ENCODE data around the gene NVL.

NVL gene

DNA sequence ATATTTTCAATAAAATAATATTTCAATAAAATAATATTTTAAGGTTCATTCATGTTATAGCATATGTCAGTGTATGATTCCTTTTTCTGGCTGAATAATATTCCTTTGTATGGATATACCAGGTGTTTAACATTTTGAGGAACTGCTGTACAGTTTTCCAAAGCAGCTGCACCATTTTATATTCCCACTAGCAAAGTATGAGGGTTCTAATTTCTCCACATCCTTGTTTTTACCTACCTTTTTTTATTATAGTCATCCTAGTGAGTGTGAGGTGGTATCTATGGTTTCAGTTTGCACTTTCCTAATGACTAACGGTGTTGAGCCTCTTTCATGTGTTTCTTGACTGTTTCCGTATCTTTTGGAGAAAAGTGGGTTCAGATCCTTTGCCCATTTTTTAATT, 141.7 kb downstream of the NVL start:
- Histone ChIP-seq H3K9ac (ENCODE audit: low read length in 5 of 5) (no peak overlapping the region), H3K4me1 (ENCODE audit: control insufficient read depth in 5 of 5, insufficient read depth in 5 of 5, low read length in 5 of 5) (peaks cover 0 to 26% (median 16%) of the 10 kb centered on the region in 5 donors), H3K9me3 (ENCODE audit: control insufficient read depth in 5 of 5, low read length in 5 of 5) (no peaks in the 10 kb centered on the region), H3K4me3 (ENCODE audit: low read depth in 1 of 5, low read length in 5 of 5) (no peak overlapping the region), H3K27ac (ENCODE audit: low read depth, low read length) (no peak overlapping the region), H3K36me3 (ENCODE audit: control insufficient read depth in 5 of 5, insufficient read depth in 5 of 5, low read length in 5 of 5) (peaks cover 2 to 19% (median 18%) of the 10 kb centered on the region in 5 donors), H3K27me3 (ENCODE audit: control insufficient read depth in 5 of 5, insufficient read depth in 4 of 5, low read length in 5 of 5) (no peaks in the 10 kb centered on the region)

DNA sequence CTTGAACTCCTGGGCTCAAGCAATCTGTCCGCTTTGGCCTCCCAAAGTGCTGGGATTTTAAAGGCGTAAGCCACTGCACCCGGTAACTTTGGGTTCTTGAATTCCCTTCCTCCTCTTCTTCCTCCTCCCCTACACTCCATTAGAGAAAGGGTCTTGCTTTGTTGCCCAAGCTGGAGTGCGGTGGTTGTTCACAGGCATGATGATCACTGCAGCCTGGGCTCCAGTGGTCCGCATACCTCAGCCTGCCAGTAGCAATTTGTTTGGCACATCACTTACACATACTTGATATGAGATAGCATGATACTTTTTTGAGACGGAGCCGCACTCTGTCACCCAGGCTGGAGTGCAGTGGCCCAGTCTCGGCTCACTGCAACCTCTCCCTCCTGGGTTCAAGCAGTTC, 144.8 kb downstream of the NVL start:
- Histone ChIP-seq H3K4me1 (ENCODE audit: control insufficient read depth in 5 of 5, insufficient read depth in 5 of 5, low read length in 5 of 5) (peaks cover 3 to 33% (median 23%) of the 10 kb centered on the region in 5 donors), H3K27ac (ENCODE audit: low read depth, low read length) (peak overlapping the region; percentile 98), H3K9me3 (ENCODE audit: control insufficient read depth in 5 of 5, low read length in 5 of 5) (no peaks in the 10 kb centered on the region), H3K9ac (ENCODE audit: low read length in 5 of 5) (no peak overlapping the region), H3K27me3 (ENCODE audit: control insufficient read depth in 5 of 5, insufficient read depth in 4 of 5, low read length in 5 of 5) (no peaks in the 10 kb centered on the region), H3K4me3 (ENCODE audit: low read depth in 1 of 5, low read length in 5 of 5) (peak overlapping the region in 4 of 5 donors; percentile 17 to 89 (median 88)), H3K36me3 (ENCODE audit: control insufficient read depth in 5 of 5, insufficient read depth in 5 of 5, low read length in 5 of 5) (peaks cover 0 to 8% (median 6%) of the 10 kb centered on the region in 5 donors)

DNA sequence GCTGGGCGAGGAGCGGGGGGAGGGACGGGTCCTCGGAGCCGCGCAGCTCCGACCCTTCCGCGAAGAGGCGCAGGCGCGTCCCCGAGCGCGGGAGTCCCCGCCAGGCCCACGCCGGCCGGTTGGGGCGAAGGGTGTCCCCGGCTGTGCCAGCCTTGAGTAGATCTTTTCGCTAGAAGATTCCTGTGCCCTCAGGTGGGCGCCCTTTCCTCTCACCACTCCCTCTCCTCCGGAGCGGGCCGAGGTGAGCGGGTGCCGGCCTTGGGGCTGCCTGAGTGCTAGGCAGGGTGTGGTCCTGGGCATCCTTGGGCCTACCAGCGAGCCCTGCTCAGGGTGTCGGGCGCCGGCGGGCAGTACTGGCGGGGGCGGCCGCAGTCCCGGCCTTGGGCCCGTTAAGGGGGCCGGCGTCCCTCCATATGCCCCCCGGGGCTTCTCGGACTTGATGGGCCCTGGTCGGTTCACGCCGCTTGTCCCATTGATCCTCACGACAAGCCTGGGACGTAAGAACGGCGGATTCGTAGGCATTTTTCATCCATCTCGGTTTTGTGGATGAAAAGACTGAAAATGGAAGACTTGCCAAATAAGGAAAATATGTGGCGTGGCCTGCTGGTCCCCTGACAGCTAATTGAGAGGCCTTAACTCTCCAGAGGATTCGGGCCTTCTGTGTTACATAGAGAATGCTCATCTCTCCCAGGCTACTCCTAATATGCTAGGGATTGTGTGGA, 146.2 kb downstream of the NVL start:
- H3K9ac ChIP-seq (ENCODE audit: low read length in 5 of 5), result peak overlapping the region; percentile 75 to 98 (median 95)
- peak overlapping the region; percentile 98 for H3K27ac ChIP-seq (ENCODE audit: low read depth, low read length)
- peaks cover 3 to 29% (median 23%) of the 10 kb centered on the region in 5 donors for H3K4me1 ChIP-seq (ENCODE audit: control insufficient read depth in 5 of 5, insufficient read depth in 5 of 5, low read length in 5 of 5)
- H3K27me3 ChIP-seq (ENCODE audit: control insufficient read depth in 5 of 5, insufficient read depth in 4 of 5, low read length in 5 of 5), result no peaks in the 10 kb centered on the region
- H3K4me3 ChIP-seq (ENCODE audit: low read depth in 1 of 5, low read length in 5 of 5), result peak overlapping the region; percentile 87 to 89 (median 88)
- no peaks in the 10 kb centered on the region for H3K9me3 ChIP-seq (ENCODE audit: control insufficient read depth in 5 of 5, low read length in 5 of 5)
- peaks cover 0 to 2% (median 0%) of the 10 kb centered on the region in 5 donors for H3K36me3 ChIP-seq (ENCODE audit: control insufficient read depth in 5 of 5, insufficient read depth in 5 of 5, low read length in 5 of 5)

DNA sequence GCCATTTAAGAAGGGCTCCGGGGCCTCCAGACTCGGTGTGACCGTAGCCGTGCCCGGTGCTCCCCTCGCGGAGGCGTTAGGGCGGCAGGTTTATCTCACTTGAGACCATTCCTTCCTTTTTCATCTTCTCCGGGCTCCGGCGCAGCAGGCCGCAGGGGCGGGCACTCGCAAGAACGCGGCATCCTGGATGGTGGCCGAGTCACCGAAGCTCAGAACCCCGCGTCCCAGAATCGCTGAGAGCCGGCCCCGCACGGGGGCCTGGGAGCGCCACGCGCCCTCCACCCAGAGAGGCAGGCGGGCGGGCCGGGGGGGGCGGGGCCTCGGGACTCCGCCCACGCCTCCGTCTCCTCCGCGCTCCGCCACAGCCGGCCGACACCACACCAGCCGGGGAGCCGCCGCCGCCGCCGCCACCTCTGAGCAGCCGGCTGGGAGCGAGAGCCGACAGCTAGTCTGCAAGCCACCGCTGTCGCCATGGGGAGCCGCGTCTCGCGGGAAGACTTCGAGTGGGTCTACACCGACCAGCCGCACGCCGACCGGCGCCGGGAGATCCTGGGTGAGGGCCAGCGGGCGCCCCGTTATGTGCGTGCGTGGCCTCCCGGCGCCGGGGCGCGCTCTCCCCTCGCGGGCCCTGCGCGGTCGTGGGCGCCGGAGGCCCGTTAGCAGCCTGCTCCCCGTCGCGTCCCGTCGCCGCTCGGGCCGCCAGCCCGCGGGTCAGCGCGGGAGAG, 146.9 kb downstream of the NVL start, which contains the start of gene DEGS1:
DEGS1 (plus strand) TSS at position 375 of the 725 bp plus-strand sequence; CDS start at position 472, 97 bp downstream.
- no peaks in the 10 kb centered on the region for H3K27me3 ChIP-seq (ENCODE audit: control insufficient read depth in 5 of 5, insufficient read depth in 4 of 5, low read length in 5 of 5)
- peak within 1 kb of the TSS; percentile 75 to 98 (median 95) for H3K9ac ChIP-seq (ENCODE audit: low read length in 5 of 5)
- H3K36me3 ChIP-seq (ENCODE audit: control insufficient read depth in 5 of 5, insufficient read depth in 5 of 5, low read length in 5 of 5), result peaks cover 0 to 2% (median 0%) of the 10 kb centered on the region in 5 donors
- peaks cover 3 to 29% (median 23%) of the 10 kb centered on the region in 5 donors for H3K4me1 ChIP-seq (ENCODE audit: control insufficient read depth in 5 of 5, insufficient read depth in 5 of 5, low read length in 5 of 5)
- H3K9me3 ChIP-seq (ENCODE audit: control insufficient read depth in 5 of 5, low read length in 5 of 5), result no peaks in the 10 kb centered on the region
- peak within 1 kb of the TSS; percentile 98 for H3K27ac ChIP-seq (ENCODE audit: low read depth, low read length)
- H3K4me3 ChIP-seq (ENCODE audit: low read depth in 1 of 5, low read length in 5 of 5), result peak within 1 kb of the TSS; percentile 87 to 89 (median 88)

DNA sequence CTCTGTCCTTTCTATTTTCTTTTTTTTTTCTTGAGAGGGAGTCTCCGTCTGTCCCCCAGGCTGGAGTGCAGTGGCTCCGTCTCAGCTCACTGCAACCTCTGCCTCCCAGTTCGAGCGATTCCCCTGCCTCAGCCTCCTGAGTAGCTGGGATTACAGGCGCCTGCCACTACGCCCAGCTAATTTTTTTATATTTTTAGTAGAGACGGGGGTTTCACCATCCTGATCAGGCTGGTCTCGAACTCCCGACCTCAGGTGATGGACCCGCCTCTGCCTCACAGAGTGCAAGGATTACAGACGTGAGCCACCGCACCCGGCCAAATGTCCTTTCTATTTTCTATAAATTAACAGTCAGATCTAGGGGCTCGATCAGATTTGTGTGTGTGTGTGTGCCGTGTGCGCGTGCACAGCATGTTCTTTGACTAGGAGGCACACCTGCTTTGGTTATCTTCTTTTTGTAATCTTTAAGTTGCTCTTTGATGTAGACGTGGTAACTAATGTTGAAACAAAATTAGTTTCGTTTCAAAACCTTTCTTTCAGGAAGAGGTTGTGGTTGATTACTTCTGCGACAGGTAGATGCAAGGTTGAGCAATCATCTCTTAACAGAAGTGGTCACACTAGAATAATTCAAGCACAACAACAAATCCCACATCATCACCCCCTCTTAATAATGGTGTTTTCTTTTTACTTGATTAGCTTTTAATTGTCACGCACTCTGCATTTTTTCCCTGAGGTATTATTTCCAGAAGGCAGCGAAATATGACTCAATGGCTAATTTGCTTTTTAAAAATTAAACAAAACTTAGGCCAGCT, 147.7 kb downstream of the NVL start:
- Histone ChIP-seq H3K36me3 (ENCODE audit: control insufficient read depth in 5 of 5, insufficient read depth in 5 of 5, low read length in 5 of 5) (peaks cover 0 to 2% (median 0%) of the 10 kb centered on the region in 5 donors), H3K9me3 (ENCODE audit: control insufficient read depth in 5 of 5, low read length in 5 of 5) (no peaks in the 10 kb centered on the region), H3K9ac (ENCODE audit: low read length in 5 of 5) (peak overlapping the region in 4 of 5 donors; percentile 73 to 82 (median 76)), H3K27me3 (ENCODE audit: control insufficient read depth in 5 of 5, insufficient read depth in 4 of 5, low read length in 5 of 5) (no peaks in the 10 kb centered on the region), H3K4me1 (ENCODE audit: control insufficient read depth in 5 of 5, insufficient read depth in 5 of 5, low read length in 5 of 5) (peaks cover 3 to 28% (median 23%) of the 10 kb centered on the region in 5 donors), H3K27ac (ENCODE audit: low read depth, low read length) (peak overlapping the region; percentile 98), H3K4me3 (ENCODE audit: low read depth in 1 of 5, low read length in 5 of 5) (peak overlapping the region; percentile 55 to 89 (median 88))

DNA sequence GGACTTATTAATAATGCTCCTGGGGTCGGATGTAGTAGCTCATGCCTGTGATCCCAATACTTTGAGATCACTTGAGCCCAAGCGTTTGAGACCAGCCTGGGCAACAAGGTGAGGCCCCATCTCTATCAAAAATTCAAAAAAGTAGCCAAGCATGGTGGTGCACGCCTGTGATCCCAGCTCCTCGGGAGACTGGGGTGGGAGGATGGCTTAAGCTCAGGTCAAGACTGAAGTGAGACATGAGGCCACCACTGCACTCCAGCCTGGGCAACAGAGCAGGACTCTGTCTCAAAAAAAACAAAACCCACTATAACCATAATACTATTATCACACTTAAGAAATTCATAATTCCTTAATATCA, 148.5 kb downstream of the NVL start:
- Histone ChIP-seq H3K9me3 (ENCODE audit: control insufficient read depth in 5 of 5, low read length in 5 of 5) (no peaks in the 10 kb centered on the region), H3K4me3 (ENCODE audit: low read depth in 1 of 5, low read length in 5 of 5) (no peak overlapping the region), H3K36me3 (ENCODE audit: control insufficient read depth in 5 of 5, insufficient read depth in 5 of 5, low read length in 5 of 5) (peaks cover 0 to 2% (median 0%) of the 10 kb centered on the region in 5 donors), H3K27me3 (ENCODE audit: control insufficient read depth in 5 of 5, insufficient read depth in 4 of 5, low read length in 5 of 5) (no peaks in the 10 kb centered on the region), H3K27ac (ENCODE audit: low read depth, low read length) (no peak overlapping the region), H3K4me1 (ENCODE audit: control insufficient read depth in 5 of 5, insufficient read depth in 5 of 5, low read length in 5 of 5) (peaks cover 3 to 28% (median 23%) of the 10 kb centered on the region in 5 donors), H3K9ac (ENCODE audit: low read length in 5 of 5) (no peak overlapping the region)

DNA sequence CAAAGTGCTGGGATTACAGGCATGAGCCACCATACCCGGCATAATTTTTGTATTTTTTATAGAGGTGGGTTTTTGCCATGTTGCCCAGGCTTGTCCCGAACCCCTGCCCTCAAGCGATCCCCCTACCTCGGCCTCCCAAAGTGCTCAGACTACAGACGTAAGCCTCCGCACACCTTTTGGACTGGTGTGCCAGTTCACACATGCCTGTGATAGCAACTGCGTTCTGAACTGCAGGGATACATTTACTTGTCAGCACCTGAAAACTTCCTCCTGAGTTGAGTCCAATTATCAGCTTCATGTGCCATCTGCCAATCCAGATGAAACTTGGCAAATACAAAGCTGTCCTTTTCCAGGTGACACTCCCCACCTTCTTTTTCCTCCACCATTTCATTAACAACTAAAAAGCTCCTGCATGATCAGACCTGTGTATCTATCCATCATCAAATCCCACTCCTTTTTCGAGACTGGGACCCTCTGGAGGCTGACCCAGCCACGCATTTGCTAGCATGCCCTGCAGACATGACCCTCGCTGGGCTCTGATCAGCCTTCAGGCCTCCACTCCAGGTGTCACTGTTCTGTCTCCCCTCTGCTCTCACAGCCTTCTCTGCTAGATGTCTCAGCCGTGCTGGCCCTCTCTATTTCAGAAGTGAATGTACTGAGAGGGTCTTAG, 149.1 kb downstream of the NVL start:
- no peak overlapping the region for H3K9ac ChIP-seq (ENCODE audit: low read length in 5 of 5)
- no peaks in the 10 kb centered on the region for H3K27me3 ChIP-seq (ENCODE audit: control insufficient read depth in 5 of 5, insufficient read depth in 4 of 5, low read length in 5 of 5)
- no peak overlapping the region for H3K4me3 ChIP-seq (ENCODE audit: low read depth in 1 of 5, low read length in 5 of 5)
- H3K4me1 ChIP-seq (ENCODE audit: control insufficient read depth in 5 of 5, insufficient read depth in 5 of 5, low read length in 5 of 5), result peaks cover 3 to 25% (median 23%) of the 10 kb centered on the region in 5 donors
- H3K27ac ChIP-seq (ENCODE audit: low read depth, low read length), result no peak overlapping the region
- peaks cover 0 to 1% (median 0%) of the 10 kb centered on the region in 5 donors for H3K36me3 ChIP-seq (ENCODE audit: control insufficient read depth in 5 of 5, insufficient read depth in 5 of 5, low read length in 5 of 5)
- no peaks in the 10 kb centered on the region for H3K9me3 ChIP-seq (ENCODE audit: control insufficient read depth in 5 of 5, low read length in 5 of 5)

DNA sequence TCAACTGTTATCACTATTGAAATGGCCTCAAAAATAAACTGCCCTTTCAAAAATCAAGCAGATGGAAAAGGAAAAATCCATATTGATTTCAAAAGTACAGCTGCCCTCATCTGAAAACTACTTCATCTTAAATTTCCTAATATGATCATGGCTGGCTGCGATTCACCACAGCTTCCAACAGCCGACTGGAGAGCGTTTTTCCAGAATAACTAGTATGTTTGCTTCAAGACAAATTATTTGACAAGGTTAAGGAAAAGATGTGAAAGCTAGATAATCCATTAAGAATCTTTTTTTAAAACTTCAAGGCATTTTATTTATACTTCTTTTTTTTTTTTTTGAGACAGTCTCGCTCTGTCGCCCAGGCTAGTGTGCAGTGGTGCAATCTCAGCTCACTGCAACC, 151.1 kb downstream of the NVL start:
- Histone ChIP-seq H3K36me3 (ENCODE audit: control insufficient read depth in 5 of 5, insufficient read depth in 5 of 5, low read length in 5 of 5) (no peaks in the 10 kb centered on the region), H3K9ac (ENCODE audit: low read length in 5 of 5) (no peak overlapping the region), H3K4me1 (ENCODE audit: control insufficient read depth in 5 of 5, insufficient read depth in 5 of 5, low read length in 5 of 5) (peaks cover 3 to 15% (median 6%) of the 10 kb centered on the region in 5 donors), H3K27ac (ENCODE audit: low read depth, low read length) (no peak overlapping the region), H3K9me3 (ENCODE audit: control insufficient read depth in 5 of 5, low read length in 5 of 5) (no peaks in the 10 kb centered on the region), H3K27me3 (ENCODE audit: control insufficient read depth in 5 of 5, insufficient read depth in 4 of 5, low read length in 5 of 5) (no peaks in the 10 kb centered on the region), H3K4me3 (ENCODE audit: low read depth in 1 of 5, low read length in 5 of 5) (no peak overlapping the region)

DNA sequence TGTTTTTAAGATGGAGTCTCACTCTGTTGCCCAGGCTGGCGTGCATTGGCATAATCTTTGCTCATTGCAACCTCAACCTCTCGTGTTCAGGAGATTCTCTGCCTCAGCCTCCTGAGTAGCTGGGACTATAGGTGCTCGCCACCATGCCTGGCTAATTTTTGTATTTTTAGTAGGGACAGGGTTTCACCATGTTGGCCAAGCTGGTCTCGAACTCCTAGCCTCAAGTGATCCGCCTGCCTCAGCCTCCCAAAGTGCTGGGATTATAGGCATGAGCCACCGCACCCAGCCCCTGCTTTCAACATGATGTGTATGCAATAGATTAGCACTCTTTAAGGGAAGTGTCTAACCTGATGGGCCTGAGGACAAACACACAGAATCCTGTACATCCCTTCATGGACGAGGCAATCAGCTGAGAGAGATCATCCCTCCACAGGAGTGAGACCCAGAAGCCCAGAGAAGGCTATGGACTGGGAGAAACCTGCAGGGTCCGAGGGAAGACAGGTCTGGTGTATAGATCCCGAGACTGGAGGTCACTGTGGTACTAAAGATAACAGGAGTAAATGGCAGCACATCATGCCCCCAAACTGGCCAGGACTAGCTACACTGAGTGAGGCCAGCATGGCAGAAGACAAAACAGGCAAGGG, 152.5 kb downstream of the NVL start:
- Histone ChIP-seq H3K9me3 (ENCODE audit: control insufficient read depth in 5 of 5, low read length in 5 of 5) (no peaks in the 10 kb centered on the region), H3K27ac (ENCODE audit: low read depth, low read length) (no peak overlapping the region), H3K27me3 (ENCODE audit: control insufficient read depth in 5 of 5, insufficient read depth in 4 of 5, low read length in 5 of 5) (no peaks in the 10 kb centered on the region), H3K9ac (ENCODE audit: low read length in 5 of 5) (no peak overlapping the region), H3K4me1 (ENCODE audit: control insufficient read depth in 5 of 5, insufficient read depth in 5 of 5, low read length in 5 of 5) (peaks cover 2 to 11% (median 4%) of the 10 kb centered on the region in 5 donors), H3K36me3 (ENCODE audit: control insufficient read depth in 5 of 5, insufficient read depth in 5 of 5, low read length in 5 of 5) (no peaks in the 10 kb centered on the region), H3K4me3 (ENCODE audit: low read depth in 1 of 5, low read length in 5 of 5) (no peak overlapping the region)
